Stimulated activated CD8-positive, alpha-beta memory T cell treated with anti-CD3 and anti-CD28 coated beads, Interleukin-4, amount 100 ng/mL, for 24 hours (primary cell): ENCODE results near the gene ADGB.
"Not testable (repeated sequence)": the region's sequence is repeated elsewhere in the genome, so short reads cannot be mapped to it uniquely, and the experiment has no call there.

Source experiments
- DNase-seq: peaks from one replicate; pipeline ENCODE4 v3.0.0-alpha.2; 2020; ENCODE audit warnings: low read depth

ADGB gene

GRCh38 chr6:146819596-146820320, 221.0 kb downstream of the ADGB start:
- no peak for DNase-seq

GRCh38 chr6:146827216-146827928, 228.6 kb downstream of the ADGB start:
- DNase-seq: no peak

GRCh38 chr6:146829792-146830565, 231.2 kb downstream of the ADGB start:
- no peak for DNase-seq

GRCh38 chr6:146833157-146833556, 234.4 kb downstream of the ADGB start:
- no peak for DNase-seq

- DNase-seq: no peak
Observed at GRCh38 chr6:146840216-146840615, 241.4 kb downstream of the ADGB start.

- no peak for DNase-seq
Observed at GRCh38 chr6:146840641-146841040, 241.9 kb downstream of the ADGB start.

GRCh38 chr6:146847426-146847825, 248.7 kb downstream of the ADGB start:
- DNase-seq: no peak

- DNase-seq: no peak
Observed at GRCh38 chr6:146850238-146850896, 251.6 kb downstream of the ADGB start.

GRCh38 chr6:146850981-146851380, 252.2 kb downstream of the ADGB start:
- DNase-seq: no peak

GRCh38 chr6:146851837-146852236, 253.1 kb downstream of the ADGB start:
- no peak for DNase-seq

GRCh38 chr6:146854521-146855255, 255.9 kb downstream of the ADGB start:
- DNase-seq: not testable (repeated sequence)

- no peak for DNase-seq
Observed at GRCh38 chr6:146855889-146856288, 257.1 kb downstream of the ADGB start.

GRCh38 chr6:146856296-146856695, 257.5 kb downstream of the ADGB start:
- DNase-seq: no peak

GRCh38 chr6:146857180-146857979, 258.6 kb downstream of the ADGB start:
- DNase-seq: peak; percentile 63

GRCh38 chr6:146857980-146858347, 259.2 kb downstream of the ADGB start:
- DNase-seq: no peak

GRCh38 chr6:146859206-146859605, 260.4 kb downstream of the ADGB start:
- DNase-seq: no peak

GRCh38 chr6:146859795-146860495, 261.2 kb downstream of the ADGB start:
- DNase-seq: no peak

- no peak for DNase-seq
Observed at GRCh38 chr6:146860583-146860982, 261.8 kb downstream of the ADGB start.

- no peak for DNase-seq
Observed at GRCh38 chr6:146861029-146861563, 262.3 kb downstream of the ADGB start.

- DNase-seq: no peak
Observed at GRCh38 chr6:146861716-146862115, 262.9 kb downstream of the ADGB start.
